GM19372 (cell line): ENCODE measurements around the gene CRYBA4.
"Not testable (repeated sequence)": the region's sequence is repeated elsewhere in the genome, so short reads cannot be mapped to it uniquely, and the experiment has no call there.

Experiments used
- ATAC-seq: cut with Tn5 transposase; IDR thresholded peaks from one replicate; pipeline ENCODE4 v1.9.1; 2021; ENCODE audit warnings: mild to moderate bottlenecking, low read depth, moderate library complexity; ENCODE audit not compliant: unreplicated experiment

CRYBA4 gene

GRCh38 chr22:26593763-26594162, 28.0 kb upstream of the CRYBA4 start:
- no peak for ATAC-seq

GRCh38 chr22:26597026-26597425, 24.7 kb upstream of the CRYBA4 start:
- ATAC-seq = no peak

- ATAC-seq = no peak
Measured at GRCh38 chr22:26597480-26597879, 24.3 kb upstream of the CRYBA4 start.

- no peak for ATAC-seq
Measured at GRCh38 chr22:26599505-26599904, 22.3 kb upstream of the CRYBA4 start.

GRCh38 chr22:26601726-26602125, 20.0 kb upstream of the CRYBA4 start:
- ATAC-seq = no peak

- no peak for ATAC-seq
Measured at GRCh38 chr22:26602127-26602526, 19.6 kb upstream of the CRYBA4 start.

- no peak for ATAC-seq
Measured at GRCh38 chr22:26604368-26604767, 17.4 kb upstream of the CRYBA4 start.

- no peak for ATAC-seq
Measured at GRCh38 chr22:26606611-26607010, 15.2 kb upstream of the CRYBA4 start.

- ATAC-seq = no peak
Measured at GRCh38 chr22:26608129-26608528, 13.6 kb upstream of the CRYBA4 start.

GRCh38 chr22:26609287-26609686, 12.5 kb upstream of the CRYBA4 start:
- ATAC-seq = no peak

- peak; percentile 77 for ATAC-seq
Measured at GRCh38 chr22:26610072-26610958, 11.4 kb upstream of the CRYBA4 start.

GRCh38 chr22:26610996-26611395, 10.8 kb upstream of the CRYBA4 start:
- ATAC-seq = no peak

GRCh38 chr22:26612652-26613051, 9.1 kb upstream of the CRYBA4 start:
- no peak for ATAC-seq

GRCh38 chr22:26613753-26614152, 8.0 kb upstream of the CRYBA4 start:
- not testable (repeated sequence) for ATAC-seq

GRCh38 chr22:26614322-26614721, 7.4 kb upstream of the CRYBA4 start:
- ATAC-seq = no peak

GRCh38 chr22:26615149-26615548, 6.6 kb upstream of the CRYBA4 start:
- no peak for ATAC-seq

GRCh38 chr22:26615830-26616435, 5.8 kb upstream of the CRYBA4 start:
- ATAC-seq = no peak

GRCh38 chr22:26616650-26617049, 5.1 kb upstream of the CRYBA4 start:
- no peak for ATAC-seq

- no peak for ATAC-seq
Measured at GRCh38 chr22:26617271-26618199, 4.2 kb upstream of the CRYBA4 start, which contains the start of gene CRYBB1. Gene CRYBB1, minus strand, starts transcription at chr22:26618027. Its CDS starts 1,708 bp downstream, at chr22:26616319.

- no peak for ATAC-seq
Measured at GRCh38 chr22:26618455-26618854, 3.3 kb upstream of the CRYBA4 start.

GRCh38 chr22:26619510-26619909, 2.3 kb upstream of the CRYBA4 start:
- no peak for ATAC-seq
